NCI-H2107 (cell line): ENCODE data around the gene PSTPIP1.

Experiments used
- DNase-seq: peaks from one replicate; lab custom pipeline; 2025; lab: John Stamatoyannopoulos, UW

Gene PSTPIP1

DNA sequence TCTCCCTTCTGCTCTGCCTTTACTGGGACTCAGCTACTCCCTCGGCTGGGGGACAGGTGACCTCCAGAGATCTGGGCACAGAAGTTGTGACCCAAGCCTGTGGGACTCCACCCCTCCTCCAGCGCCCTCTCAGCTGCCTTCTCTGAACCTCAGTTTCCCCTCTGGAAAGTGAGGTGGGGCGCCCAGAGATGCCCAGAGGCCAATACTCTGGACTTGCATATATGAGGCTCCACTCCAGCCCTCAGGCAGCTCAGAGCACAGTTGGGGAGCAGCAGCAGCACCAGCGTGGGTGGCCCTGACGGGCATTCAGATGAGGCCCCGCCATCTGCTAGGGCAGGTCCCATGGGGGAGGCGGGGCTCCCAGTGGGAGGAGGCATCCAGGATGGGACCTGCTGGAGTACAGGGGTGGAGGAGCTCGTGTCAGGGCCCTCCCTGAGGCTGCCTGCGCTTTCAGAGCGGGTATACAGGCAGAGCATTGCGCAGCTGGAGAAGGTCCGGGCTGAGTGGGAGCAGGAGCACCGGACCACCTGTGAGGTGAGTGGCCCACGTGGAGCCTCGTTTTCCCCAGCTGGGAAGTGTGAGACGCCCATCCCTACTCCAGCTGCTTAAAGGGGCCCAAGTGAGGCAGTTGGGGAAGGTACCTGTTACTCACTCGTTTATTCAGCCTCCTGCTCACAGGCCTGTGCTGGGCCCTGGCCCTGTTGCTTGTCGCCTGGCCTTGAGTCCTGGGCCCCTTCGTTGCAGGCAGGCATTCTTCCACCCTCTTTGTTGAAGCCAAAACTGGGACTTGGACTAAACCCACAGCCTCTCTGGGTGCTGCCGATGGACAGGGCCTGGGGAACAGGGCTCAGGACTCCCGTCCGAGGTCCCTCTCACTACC lies 35.4 kb downstream of the PSTPIP1 start:
- no peak for DNase-seq

- no peak for DNase-seq
These were observed 36.0 kb downstream of the PSTPIP1 start for GRCh38 chr15:77030928-77031375.

DNA sequence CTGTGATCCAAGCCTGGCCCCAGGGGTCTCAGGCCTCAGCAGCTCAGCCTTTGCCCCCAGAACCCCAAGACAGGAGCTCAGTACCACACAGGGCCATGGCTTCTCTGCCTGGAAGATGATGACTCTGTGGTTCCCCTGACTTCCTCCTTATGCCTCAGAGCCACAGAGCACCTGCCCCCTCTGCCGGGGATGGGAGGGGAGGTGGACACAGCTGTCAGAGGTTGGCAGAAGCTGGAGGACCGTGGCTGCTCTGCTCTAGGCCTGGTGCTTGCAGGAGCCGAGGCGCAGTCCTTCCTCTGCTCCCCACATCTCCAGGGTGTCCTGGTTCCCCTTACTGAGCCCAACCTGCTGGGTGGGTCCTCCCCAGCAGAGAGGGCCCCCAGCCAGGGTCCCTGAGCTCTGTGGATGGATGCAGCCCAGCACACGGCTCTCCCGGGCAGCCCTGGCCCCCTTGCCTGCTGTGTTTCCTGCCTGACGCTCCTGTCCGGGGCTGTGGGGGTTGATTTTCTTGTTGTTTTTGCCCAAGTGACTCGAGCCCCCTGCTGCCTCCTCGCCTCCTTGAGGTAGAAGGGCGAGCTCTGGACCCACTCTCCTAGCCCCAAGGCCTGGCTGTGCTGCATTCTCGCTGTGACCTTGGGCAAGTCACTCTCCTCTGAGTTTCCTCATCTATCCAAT lies 36.6 kb downstream of the PSTPIP1 start:
- peak; percentile 16 for DNase-seq

GRCh38 chr15:77032052-77032646 lies 37.2 kb downstream of the PSTPIP1 start:
- DNase-seq, result no peak

DNA sequence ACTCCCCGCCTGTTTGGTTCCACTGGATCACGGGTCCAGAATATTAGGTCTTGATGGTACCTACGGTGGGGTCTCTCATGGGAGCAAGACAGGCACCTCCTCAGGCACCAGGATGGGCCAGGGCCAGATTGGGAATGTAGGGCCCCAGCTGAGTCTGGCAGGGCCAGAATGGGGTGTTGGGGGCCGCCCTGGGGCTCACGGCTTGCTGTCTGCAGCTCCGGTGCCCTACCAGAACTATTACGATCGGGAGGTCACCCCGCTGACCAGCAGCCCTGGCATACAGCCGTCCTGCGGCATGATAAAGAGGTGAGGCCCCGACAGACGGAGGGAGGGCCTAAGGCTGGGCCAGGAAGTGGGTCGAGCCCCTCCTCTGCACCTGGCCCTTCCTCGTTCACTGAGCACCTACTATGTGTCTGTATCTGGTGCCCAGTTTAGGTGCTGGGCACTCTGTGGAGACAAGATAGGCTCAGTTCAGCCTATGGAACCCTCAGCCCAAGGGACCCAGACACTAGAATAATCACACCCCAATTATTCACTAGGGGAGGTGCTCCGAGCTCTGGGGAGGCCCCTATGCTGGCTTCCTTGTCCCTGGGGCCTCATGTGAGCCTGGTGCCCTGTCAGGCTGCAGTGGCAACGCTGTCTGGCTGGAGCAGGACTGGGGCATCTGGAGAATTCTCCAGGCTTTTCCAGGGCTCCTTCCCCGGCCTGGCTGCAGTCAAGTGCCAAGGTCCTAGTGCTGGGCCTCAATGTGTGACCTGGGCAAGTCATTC lies 37.9 kb downstream of the PSTPIP1 start:
- no peak for DNase-seq

DNA sequence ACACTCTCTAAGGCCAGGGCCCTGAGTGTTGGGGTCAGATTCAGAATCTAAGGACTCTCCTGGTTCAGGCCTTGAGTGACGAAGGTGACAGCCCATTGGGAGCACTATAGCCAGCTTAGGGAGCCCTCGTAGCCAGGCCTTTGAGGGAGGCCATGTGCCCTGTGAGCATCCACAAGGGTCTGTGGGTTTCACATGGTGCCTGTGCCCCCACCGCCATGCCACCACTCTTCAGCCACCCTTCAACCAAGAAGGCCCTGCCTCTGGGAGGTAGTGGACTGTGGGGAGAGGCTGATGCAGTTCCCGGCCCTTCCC lies 38.4 kb downstream of the PSTPIP1 start:
- no peak for DNase-seq

DNA sequence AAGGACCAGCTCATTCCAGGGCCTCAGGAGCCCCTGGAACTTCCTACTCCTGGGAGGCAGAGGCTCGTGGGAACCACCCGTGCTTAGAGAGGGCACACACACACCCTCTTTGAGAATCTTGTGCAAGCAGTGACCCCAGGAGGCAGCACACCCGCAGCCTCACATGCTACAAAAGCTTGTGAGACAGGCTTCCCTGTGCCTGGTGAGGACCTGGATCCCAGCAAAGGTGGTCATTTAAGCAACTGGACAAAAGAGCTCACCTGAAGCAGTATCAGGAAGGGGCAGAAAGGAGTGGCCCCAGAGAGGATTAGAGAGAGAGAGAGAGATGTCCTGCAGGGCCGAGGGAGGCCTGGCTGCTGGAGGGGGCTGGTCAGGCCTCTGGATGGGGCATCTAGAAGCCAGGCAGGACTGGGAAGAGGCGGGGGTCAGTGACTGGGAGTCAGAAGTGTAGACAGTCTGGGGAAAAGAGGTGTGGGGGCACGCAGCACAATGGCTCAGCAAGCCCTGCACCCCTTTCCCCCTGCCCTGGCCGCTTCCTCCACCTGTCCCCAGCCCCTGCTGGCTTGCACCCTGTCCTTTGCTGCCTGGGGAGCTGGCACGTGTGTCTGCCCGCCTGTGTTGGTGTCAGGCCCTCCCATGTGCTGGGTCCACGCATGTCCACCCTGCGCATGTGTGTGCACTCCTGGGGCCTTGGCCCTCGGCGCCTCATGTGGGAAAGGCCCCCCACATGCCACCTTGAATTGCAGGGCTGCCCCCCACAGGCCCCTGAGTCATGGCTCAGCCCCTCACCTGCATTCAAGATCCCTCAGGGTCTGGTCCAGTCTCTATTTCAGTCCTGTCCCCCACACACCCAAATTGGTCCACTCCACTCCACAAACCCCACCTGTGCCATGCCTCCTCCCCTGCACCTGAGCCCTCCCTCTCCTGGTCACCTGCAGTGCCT lies 39.1 kb downstream of the PSTPIP1 start:
- DNase-seq, result no peak

- no peak for DNase-seq
These were observed 40.0 kb downstream of the PSTPIP1 start for GRCh38 chr15:77034695-77035489.

DNA sequence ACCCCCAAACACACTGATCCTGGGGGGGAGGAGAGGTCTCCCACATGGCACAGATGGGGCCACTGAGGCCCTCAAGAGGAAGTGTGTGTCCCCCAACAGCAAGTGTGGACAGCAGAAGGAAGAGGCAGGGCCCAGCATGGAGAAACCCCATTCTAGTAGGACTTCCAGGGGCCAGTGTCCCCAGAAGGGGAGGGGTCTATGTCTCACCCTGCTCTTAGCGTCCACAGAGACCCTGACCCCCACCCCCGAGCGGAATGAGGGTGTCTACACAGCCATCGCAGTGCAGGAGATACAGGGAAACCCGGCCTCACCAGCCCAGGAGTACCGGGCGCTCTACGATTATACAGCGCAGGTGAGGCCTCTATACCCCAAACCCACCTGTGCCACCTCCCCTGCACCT lies 40.7 kb downstream of the PSTPIP1 start:
- DNase-seq, result no peak

DNA sequence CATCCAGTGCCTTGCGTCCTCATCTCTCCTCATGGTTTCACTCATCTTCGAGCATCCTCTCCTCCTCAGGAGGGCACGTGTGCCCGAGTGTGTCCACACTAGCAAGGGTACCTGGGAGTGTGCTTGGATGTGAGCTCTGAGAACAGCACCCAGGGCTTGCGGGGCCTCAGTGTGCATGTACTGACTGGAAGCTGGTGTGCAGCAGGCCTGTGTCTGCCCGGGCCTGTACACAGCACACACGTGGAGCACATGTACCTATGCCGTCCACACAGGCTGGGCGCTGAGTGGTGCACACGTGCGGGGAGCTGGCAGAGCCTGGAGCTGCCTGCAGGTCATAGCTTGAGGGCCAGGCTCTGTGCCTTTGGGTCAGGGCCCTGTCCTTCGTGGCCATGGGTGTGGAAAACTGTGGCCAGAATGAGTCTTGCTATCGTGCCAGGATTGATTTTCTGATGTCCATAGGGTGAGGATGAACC lies 41.1 kb downstream of the PSTPIP1 start:
- no peak for DNase-seq

DNA sequence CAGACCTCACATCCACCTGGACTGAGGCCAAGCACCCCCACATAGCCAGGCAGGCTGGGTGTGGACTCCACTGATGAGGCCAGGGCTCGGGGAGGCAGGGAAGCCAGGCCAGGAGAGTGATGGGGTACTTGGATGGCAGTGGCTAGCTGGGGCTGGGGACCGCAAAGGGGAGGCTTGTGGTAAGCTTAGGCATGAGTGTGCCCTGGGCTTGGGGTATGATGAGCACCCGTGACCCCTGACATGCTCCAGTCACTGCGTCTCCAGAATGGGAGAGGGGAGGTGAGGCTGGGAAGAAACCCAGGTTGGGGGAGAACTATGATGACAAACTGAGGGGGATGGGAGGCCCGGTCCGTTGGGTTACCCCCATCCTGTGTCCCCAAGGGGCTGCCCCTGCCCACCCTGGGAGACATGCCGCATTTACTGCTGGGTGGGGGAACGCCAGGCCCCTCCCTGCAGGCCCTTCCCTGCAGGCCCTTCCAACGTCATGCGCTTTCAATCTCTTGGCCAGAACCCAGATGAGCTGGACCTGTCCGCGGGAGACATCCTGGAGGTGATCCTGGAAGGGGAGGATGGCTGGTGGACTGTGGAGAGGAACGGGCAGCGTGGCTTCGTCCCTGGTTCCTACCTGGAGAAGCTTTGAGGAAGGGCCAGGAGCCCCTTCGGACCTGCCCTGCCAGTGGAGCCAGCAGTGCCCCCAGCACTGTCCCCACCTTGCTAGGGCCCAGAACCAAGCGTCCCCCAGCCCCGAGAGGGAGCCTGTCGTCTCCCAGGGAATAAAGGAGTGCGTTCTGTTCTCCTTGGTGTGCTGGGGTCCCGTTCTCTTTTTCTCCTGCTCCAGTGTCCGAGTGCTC lies 41.8 kb downstream of the PSTPIP1 start:
- DNase-seq, result no peak

DNA sequence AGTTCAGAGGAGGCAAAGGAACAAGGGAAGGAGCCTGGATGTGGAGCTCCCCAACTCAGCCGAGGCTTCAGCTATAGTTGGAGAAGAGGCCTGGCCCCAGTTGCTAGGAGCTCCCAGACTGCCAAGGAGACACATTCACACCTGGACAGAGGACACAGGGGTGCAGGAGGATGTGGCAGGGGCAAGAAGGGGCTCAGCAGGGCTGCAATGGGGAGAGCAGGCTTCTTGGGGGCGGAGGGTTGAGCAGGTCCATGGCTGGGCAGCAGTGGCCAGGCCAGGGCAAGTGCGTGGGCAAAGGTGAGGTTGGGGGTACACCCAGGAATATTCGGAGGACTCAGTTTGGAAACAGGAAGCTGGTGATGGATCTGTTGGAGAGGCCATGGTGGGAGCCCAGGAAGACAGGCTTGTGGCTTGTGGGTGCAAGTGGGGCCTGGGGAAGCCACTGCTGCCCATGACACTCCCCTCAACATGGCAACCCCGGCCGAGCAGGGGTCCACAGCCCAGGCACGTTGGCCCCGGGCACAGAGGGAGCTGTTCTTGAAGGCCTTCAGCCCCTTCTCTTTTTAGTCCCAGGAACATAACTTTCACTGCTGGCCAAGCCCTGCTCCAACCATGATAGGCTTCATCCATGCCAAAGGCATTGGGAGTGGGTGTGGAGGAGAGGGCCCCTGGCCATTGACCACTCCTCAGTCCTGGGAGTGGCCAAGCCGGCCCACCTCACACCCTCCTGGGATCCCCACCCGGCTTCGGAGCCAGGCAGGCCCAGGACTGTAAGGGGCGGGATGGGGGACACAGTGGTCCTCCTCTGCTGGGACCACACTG lies 42.7 kb downstream of the PSTPIP1 start:
- no peak for DNase-seq

DNA sequence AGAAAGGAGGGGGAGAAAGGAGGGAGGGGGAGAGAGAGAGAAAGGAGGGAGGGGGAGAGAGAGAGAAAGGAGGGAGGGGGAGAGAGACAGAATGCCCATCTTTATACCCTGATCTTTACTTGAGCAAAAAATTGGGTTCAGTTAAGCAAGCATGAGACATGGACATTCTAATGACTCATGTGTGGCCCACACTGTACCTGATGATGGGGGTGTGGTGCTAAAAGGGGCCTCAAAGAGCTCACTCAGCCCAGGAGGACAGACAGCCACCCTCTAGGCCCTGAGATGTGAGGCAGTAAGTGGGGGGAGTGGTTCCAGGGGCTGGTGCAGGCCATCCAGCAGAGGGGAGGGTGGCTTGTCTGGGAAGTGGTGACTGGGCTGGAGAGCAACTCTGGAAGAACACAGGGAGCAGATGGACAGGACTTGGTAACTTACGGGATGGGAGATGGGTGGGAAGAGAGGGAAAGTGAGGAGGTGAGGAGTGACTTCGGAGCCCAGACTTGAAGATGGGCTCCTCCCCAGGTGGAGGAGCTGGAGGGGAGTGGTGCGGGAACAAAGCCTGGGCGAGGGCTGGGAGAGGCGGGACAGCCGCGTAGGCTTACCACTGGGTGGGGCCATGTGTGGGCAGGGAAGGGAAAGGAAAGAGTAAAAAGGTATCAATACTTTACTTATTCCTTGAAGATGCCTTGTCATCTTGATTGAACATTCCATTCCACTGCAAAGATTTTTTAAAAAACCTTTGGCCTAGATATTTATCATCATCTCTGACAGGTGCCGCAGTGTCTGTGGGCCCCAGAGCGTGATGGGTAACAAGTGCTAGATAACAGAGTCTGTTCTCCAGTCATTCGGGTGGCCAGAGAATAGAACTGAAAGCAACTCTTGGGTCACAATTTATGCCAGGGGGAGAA lies 43.6 kb downstream of the PSTPIP1 start:
- DNase-seq, result no peak

- no peak for DNase-seq
These were observed 44.2 kb downstream of the PSTPIP1 start for GRCh38 chr15:77039217-77039533.

- no peak for DNase-seq
These were observed 44.9 kb downstream of the PSTPIP1 start for GRCh38 chr15:77039848-77040247.

GRCh38 chr15:77040673-77041072 lies 45.7 kb downstream of the PSTPIP1 start:
- no peak for DNase-seq

DNA sequence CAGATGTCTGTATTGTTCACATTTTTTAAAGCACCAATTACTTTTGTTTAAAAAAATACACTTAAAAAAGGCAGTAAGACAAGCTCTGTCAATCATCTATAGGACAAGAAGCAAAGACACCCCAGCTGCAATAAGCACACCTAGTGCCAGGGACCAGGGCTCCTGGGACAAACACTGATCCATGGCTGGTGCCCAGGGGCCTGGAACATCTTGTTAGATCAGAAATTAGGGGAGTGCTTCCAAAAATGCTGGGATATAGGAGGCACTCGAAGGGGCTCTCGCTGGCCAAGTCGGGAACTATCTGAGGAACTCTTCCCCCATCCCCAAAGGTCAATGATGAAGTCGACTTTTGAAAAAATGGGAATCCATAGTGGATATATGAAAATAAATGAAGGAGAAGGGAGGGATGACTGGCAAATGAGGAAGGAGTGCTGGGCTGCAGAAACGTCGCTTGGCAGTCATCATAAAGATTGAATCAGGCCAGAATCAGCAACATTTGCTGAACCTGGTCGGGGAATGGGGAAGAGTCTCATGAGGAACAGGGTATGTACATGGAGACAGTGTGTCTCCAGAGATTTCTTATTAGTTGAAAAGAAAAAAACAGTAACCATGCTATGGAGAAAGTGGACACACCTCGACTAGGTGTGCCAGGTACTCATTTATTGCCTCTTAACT lies 47.5 kb downstream of the PSTPIP1 start:
- DNase-seq, result no peak
